IMR-90 (cell line): ENCODE results near the gene SRP9.

Source experiments
- BHLHE40 ChIP-seq: fragments of 150-350 bp; IDR thresholded peaks from 2 replicates; pipeline ENCODE4 v1.6.1; 2016; ENCODE audit warnings: mild to moderate bottlenecking, low read depth, low read length
- CHD1 ChIP-seq: IDR thresholded peaks from 2 replicates; pipeline ENCODE4 v1.6.1; 2012; ENCODE audit warnings: low read depth, low read length, improper control_type of control experiment
- CTCF ChIP-seq: conservative IDR thresholded peaks from 2 replicates; pipeline ENCODE4 v1.5.1; 2012; ENCODE audit warnings: mild to moderate bottlenecking, low read depth, low read length, improper control_type of control experiment
- MXI1 ChIP-seq: IDR thresholded peaks from 2 replicates; pipeline ENCODE4 v1.6.1; 2012; ENCODE audit warnings: low read depth, mild to moderate bottlenecking, low read length, moderate library complexity, borderline replicate concordance
- POLR2A ChIP-seq: IDR thresholded peaks from 2 replicates; pipeline ENCODE4 v1.6.1; 2012; ENCODE audit warnings: mild to moderate bottlenecking, low read depth, low read length
- RAD21 ChIP-seq: IDR thresholded peaks from 2 replicates; pipeline ENCODE4 v1.6.1; 2012; ENCODE audit warnings: low read length, improper control_type of control experiment
- RFX5 ChIP-seq: IDR thresholded peaks from 2 replicates; pipeline ENCODE4 v1.8.0; 2012; ENCODE audit warnings: low read depth, mild to moderate bottlenecking, low read length, moderate library complexity
- SMC3 ChIP-seq: fragments of 150-350 bp; IDR thresholded peaks from 2 replicates; pipeline ENCODE4 v1.6.1; 2016; ENCODE audit warnings: low read depth, mild to moderate bottlenecking, antibody characterized with exemption, low read length, moderate library complexity
- TF ChIP-seq, protein P1 (sequence below): fragments of 150-350 bp; IDR thresholded peaks from 2 replicates; pipeline ENCODE4 v1.6.1; 2017; ENCODE audit warnings: mild to moderate bottlenecking, antibody characterized with exemption, low read length, low read depth

DNA sequence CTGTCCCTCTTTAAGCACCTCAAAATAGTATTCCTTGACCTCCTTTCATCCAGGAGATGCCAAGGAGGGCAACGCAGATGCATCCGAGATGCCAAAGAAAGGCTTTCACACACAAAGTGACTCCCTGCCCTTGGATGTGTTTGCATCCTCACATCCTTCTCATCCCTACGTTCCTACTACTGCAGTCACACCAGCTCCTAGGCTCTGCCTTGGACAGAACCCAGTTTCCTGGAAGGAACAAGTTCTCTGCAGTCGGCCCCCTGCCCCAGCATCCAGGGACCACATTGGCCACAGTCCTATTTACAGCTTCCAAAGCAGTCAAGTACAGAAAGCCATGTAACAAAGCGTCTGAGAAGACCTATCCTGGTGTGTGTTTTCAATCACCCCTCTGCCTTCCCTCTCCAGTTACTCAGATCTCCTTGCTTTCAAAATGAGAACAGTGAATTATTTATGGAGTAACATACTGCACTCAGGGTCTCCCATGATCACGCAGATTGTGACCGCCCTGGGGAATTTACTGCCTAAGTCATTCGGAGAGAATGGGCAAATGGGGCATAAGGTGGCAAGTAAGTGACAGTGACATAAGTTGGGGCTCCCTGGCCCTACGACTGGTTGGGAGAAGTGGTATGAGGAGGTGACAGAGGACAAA is 21.8 kb upstream of the SRP9 start:
- TF ChIP-seq CTCF (no peak), RFX5 (no peak), POLR2A (no peak), CHD1 (no peak), MXI1 (no peak), RAD21 (no peak), SMC3 (no peak), BHLHE40 (no peak)
- TF ChIP-seq, protein P1, sequence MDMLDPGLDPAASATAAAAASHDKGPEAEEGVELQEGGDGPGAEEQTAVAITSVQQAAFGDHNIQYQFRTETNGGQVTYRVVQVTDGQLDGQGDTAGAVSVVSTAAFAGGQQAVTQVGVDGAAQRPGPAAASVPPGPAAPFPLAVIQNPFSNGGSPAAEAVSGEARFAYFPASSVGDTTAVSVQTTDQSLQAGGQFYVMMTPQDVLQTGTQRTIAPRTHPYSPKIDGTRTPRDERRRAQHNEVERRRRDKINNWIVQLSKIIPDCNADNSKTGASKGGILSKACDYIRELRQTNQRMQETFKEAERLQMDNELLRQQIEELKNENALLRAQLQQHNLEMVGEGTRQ: no peak
